Measurements from ENCODE around the gene CD44.

DNA sequence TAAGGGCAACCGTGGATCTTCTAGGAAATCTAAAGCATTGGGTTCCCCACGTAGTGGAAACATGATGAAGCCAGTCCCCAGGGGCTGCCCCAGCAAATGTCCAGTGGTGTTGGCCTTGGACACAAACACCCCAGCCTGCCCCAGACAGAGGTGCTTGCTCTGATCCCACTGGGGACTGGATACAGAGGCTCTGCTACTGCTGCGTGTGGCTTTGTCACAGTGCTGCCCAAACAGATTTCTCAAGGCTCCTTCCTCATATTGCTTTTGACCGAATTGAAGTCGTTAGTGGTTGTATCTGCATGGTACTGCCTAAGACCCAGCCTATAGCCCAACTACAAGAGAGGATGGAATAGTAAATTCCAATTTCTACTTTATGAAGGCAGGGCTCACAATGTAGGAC is 40.1 kb upstream of the CD44 start:
- TF ChIP-seq EZH2 (IDR thresholded peaks at IDR 0.05; ENCODE audit: insufficient read depth, poor library complexity, severe bottlenecking): no peak
- TF ChIP-seq EZH2phosphoT487 (IDR thresholded peaks at IDR 0.05; ENCODE audit: insufficient read depth, low read depth): no peak

All from GM23248 (cell line).